Smooth muscle cell (in vitro differentiated cells): ENCODE results near the gene PSKH1. TPM values are rescaled to one million over a fixed set of nuclear protein-coding genes. Genes with fewer than 3 reads are reported as not detected.

ENCODE experiments used
- DNase-seq: peaks from one replicate; lab custom pipeline; 2025; ENCODE audit not compliant: unreplicated experiment; lab: John Stamatoyannopoulos, UW
- H2AFZ ChIP-seq: fragments of 200-600 bp; sonication (generic); 2 replicates; pipeline ENCODE4 v1.6.0; 2016; ENCODE audit warnings: antibody characterized with exemption, low read depth, mild to moderate bottlenecking
- H3F3A ChIP-seq: fragments of 200-600 bp; sonication (generic); 2 replicates; pipeline ENCODE4 v1.6.0; 2017; ENCODE audit warnings: antibody characterized with exemption, low read depth
- H3K27ac ChIP-seq: fragments of 200-600 bp; sonication (generic); 2 replicates; pipeline ENCODE4 v1.5.1; 2016; ENCODE audit warnings: low read depth, mild to moderate bottlenecking
- H3K27me3 ChIP-seq: fragments of 200-600 bp; sonication (generic); 2 replicates; pipeline ENCODE4 v1.6.1; 2016; ENCODE audit warnings: low read depth, mild to moderate bottlenecking
- H3K36me3 ChIP-seq: fragments of 200-600 bp; sonication (generic); 2 replicates; pipeline ENCODE4 v1.5.1; 2016; ENCODE audit warnings: low read depth
- H3K4me1 ChIP-seq: fragments of 200-600 bp; sonication (generic); 2 replicates; pipeline ENCODE4 v1.5.1; 2016; ENCODE audit warnings: low read depth
- H3K4me2 ChIP-seq: fragments of 200-600 bp; sonication (generic); 2 replicates; pipeline ENCODE4 v1.6.0; 2016; ENCODE audit warnings: mild to moderate bottlenecking
- H3K4me3 ChIP-seq: fragments of 200-600 bp; sonication (generic); 2 replicates; pipeline ENCODE4 v1.5.1; 2016; ENCODE audit warnings: mild to moderate bottlenecking
- H3K79me2 ChIP-seq: fragments of 200-600 bp; sonication (generic); 2 replicates; pipeline ENCODE4 v1.6.0; 2016; ENCODE audit warnings: low read depth, mild to moderate bottlenecking
- H3K9ac ChIP-seq: fragments of 200-600 bp; sonication (generic); 2 replicates; pipeline ENCODE4 v1.6.0; 2016; ENCODE audit warnings: low read depth
- H3K9me3 ChIP-seq: fragments of 200-600 bp; sonication (generic); replicated peaks from 2 replicates; pipeline ENCODE4 v1.5.1; 2016; ENCODE audit warnings: low read depth
- H4K20me1 ChIP-seq: fragments of 200-600 bp; sonication (generic); 2 replicates; pipeline ENCODE4 v1.6.0; 2016; ENCODE audit warnings: low read depth
- WGBS: methylation state at CpG from one replicate; pipeline ENCODE4 v1.1.7; 2016; ENCODE audit warnings: low lambda C conversion rate; 5-methylcytosine and 5-hydroxymethylcytosine counted together
- polyA plus RNA-seq: library from polyadenylated mRNA; unstranded; fragments of >200 nt; fragmentation: Nextera tagmentation; extraction: Ambion mirVana; gene quantifications from 2 replicates; pipeline ENCODE4 v1.2.1, GENCODE V29; 2016
- total RNA-seq: library from RNA; depleted of rRNA; stranded (reverse); fragments of >200 nt; gene quantifications from 2 replicates; pipeline ENCODE4 v1.2.3, GENCODE V29; 2014
- TF ChIP-seq, protein P1 (sequence below): fragments of 200-600 bp; sonication (generic); IDR thresholded peaks from 2 replicates; pipeline ENCODE4 v1.5.1; 2017; ENCODE audit warnings: borderline replicate concordance, mild to moderate bottlenecking, antibody characterized with exemption; ENCODE audit not compliant: insufficient read depth, poor library complexity, severe bottlenecking

PSKH1 gene
- total and polyA plus RNA-seq, 2 experiments from 2014 or later = 15.3 to 36.0 TPM

DNA sequence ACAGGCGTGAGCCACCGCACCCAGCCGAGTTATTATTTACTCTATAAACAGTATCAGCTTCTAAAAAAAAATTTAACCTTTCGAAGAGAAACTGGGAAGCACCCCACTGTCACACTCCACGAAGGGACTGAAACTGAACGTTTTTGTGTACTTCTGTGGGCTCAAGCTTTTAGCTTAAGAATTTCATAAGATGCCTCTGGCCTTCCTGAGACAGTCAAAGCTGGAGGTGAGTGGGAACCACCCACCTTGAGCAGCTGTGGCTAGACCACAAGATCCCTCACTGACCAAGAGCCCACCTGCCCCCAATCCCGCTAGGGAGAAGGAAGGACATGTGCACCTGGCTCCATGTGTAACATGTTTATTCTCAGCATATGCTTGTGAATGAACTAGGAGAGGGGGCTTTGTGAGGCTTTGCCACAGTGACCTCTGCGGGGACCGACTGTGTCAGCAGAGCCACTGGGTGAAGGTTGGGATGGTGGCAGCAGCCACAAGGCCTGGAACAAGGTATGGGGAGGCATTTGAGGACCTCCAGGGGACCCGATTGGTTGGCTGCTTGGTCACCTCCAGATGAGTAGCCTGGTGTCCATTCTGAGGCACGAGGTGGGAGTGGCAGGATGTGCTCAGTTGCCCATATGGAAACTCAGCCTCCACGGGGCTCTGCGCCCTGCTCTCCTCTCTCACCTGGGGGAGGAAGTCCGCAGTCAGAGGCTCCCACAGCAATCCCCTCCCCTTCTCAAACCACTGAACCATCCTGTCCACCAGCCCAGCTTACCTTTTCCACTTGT lies 82.5 kb downstream of the PSKH1 start:
- no peaks in the 10 kb centered on the region for H4K20me1 ChIP-seq
- DNase-seq = no peak
- 84% methylated on average over 14 of the region's 14 CpGs for WGBS
- no peak overlapping the region for H3K4me2 ChIP-seq
- H2AFZ ChIP-seq = no peak overlapping the region
- H3K27ac ChIP-seq = no peak overlapping the region
- TF ChIP-seq, protein P1, sequence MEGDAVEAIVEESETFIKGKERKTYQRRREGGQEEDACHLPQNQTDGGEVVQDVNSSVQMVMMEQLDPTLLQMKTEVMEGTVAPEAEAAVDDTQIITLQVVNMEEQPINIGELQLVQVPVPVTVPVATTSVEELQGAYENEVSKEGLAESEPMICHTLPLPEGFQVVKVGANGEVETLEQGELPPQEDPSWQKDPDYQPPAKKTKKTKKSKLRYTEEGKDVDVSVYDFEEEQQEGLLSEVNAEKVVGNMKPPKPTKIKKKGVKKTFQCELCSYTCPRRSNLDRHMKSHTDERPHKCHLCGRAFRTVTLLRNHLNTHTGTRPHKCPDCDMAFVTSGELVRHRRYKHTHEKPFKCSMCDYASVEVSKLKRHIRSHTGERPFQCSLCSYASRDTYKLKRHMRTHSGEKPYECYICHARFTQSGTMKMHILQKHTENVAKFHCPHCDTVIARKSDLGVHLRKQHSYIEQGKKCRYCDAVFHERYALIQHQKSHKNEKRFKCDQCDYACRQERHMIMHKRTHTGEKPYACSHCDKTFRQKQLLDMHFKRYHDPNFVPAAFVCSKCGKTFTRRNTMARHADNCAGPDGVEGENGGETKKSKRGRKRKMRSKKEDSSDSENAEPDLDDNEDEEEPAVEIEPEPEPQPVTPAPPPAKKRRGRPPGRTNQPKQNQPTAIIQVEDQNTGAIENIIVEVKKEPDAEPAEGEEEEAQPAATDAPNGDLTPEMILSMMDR = no peak
- no peaks in the 10 kb centered on the region for H3F3A ChIP-seq
- no peaks in the 10 kb centered on the region for H3K27me3 ChIP-seq
- H3K9me3 ChIP-seq = no peaks in the 10 kb centered on the region
- no peak overlapping the region for H3K9ac ChIP-seq
- no peaks in the 10 kb centered on the region for H3K4me1 ChIP-seq
- no peaks in the 10 kb centered on the region for H3K79me2 ChIP-seq
- no peak overlapping the region for H3K4me3 ChIP-seq
- no peaks in the 10 kb centered on the region for H3K36me3 ChIP-seq

DNA sequence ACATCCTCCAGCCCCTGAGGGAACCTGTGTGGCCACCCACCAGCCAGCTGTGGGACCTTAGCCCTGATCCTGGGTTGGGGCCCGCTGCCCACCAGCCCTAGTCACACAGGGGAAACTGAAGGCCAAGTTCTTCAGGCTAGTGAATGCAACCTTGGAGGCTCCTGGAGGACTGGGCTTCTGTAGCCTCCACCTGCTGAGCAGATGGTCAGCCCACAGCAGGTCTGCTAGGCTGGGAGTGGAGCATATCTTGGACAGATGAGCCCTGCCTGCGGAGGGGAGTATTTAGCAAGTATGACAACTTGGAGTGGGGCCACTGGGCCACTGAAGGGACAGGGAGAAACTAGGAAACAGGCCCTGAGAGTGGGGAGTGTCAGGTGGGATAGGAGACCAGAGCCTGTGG lies 83.2 kb downstream of the PSKH1 start:
- H3K27ac ChIP-seq = no peak overlapping the region
- H3K36me3 ChIP-seq = no peaks in the 10 kb centered on the region
- H3K4me2 ChIP-seq = no peak overlapping the region
- H2AFZ ChIP-seq = no peak overlapping the region
- DNase-seq = no peak
- H3K9ac ChIP-seq = no peak overlapping the region
- H3K4me1 ChIP-seq = no peaks in the 10 kb centered on the region
- H3K27me3 ChIP-seq = no peaks in the 10 kb centered on the region
- H3F3A ChIP-seq = no peaks in the 10 kb centered on the region
- H3K9me3 ChIP-seq = no peaks in the 10 kb centered on the region
- 100% methylated on average over 2 of the region's 2 CpGs for WGBS
- TF ChIP-seq, protein P1 = no peak
- no peaks in the 10 kb centered on the region for H3K79me2 ChIP-seq
- no peak overlapping the region for H3K4me3 ChIP-seq
- no peaks in the 10 kb centered on the region for H4K20me1 ChIP-seq

GRCh38 chr16:67977005-67977404 lies 84.0 kb downstream of the PSKH1 start:
- 82% methylated on average over 5 of the region's 5 CpGs for WGBS
- H3K27ac ChIP-seq = no peak overlapping the region
- H3K9ac ChIP-seq = no peak overlapping the region
- no peak for DNase-seq
- H3K9me3 ChIP-seq = no peaks in the 10 kb centered on the region
- H3K79me2 ChIP-seq = no peaks in the 10 kb centered on the region
- no peaks in the 10 kb centered on the region for H3K4me1 ChIP-seq
- H3K4me3 ChIP-seq = no peak overlapping the region
- no peak overlapping the region for H2AFZ ChIP-seq
- no peaks in the 10 kb centered on the region for H3K36me3 ChIP-seq
- no peaks in the 10 kb centered on the region for H4K20me1 ChIP-seq
- no peaks in the 10 kb centered on the region for H3K27me3 ChIP-seq
- TF ChIP-seq, protein P1 = no peak
- H3F3A ChIP-seq = no peaks in the 10 kb centered on the region
- H3K4me2 ChIP-seq = no peak overlapping the region
